ENCODE measurements around the gene RNF19B. TPM values are rescaled to one million over a fixed set of nuclear protein-coding genes. Genes with fewer than 3 reads are reported as not detected.
"Not testable (repeated sequence)": the region's sequence is repeated elsewhere in the genome, so short reads cannot be mapped to it uniquely, and the experiment has no call there.

RNF19B gene
- total RNA-seq, 1 experiment from 2014 or later, result 18.8 TPM

GRCh38 chr1:32992489-32993323 lies 28.1 kb upstream of the RNF19B start:
- peak; percentile 98 for DNase-seq (ENCODE audit: low read depth)

GRCh38 chr1:32991819-32992488 lies 27.3 kb upstream of the RNF19B start:
- DNase-seq (ENCODE audit: low read depth), result no peak

DNA sequence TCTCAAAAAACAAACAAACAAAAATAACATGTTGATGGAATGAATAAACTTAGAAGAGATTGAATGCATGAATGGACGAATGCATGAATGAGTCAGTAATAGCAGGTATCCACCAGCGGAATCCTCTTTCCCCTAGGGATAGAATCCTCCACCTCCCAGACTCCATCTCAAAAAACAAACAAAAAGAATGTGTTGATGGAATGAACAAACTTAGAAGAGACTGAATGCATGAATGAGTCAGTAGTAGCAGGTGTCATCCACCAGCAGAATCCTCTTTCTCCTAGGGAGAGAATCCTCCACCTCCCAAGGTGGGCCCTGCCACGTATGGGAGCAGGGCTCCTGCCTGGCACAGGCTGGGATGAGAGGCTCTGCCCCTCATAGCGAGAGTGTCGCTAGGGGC lies 26.8 kb upstream of the RNF19B start:
- DNase-seq (ENCODE audit: low read depth), result no peak

DNA sequence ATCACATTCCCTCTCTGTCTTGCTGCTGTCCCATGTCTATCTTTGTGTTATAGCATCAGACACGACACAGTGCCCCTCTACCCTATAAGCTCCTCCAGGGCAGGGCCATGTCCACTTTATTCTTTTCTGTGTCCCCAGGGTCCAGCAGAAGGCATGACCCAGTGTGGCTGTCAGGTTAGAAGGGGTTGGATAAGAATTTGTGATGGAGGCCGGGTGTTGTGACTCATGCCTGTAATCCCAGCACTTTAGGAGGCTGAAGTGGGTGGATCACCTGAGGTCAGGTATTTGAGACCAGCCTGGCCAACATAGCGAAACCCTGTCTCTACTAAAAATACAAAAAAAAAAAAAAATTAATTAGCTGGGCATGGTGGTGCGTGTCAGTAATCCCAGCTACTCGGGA lies 26.3 kb upstream of the RNF19B start:
- no peak for DNase-seq (ENCODE audit: low read depth)

DNA sequence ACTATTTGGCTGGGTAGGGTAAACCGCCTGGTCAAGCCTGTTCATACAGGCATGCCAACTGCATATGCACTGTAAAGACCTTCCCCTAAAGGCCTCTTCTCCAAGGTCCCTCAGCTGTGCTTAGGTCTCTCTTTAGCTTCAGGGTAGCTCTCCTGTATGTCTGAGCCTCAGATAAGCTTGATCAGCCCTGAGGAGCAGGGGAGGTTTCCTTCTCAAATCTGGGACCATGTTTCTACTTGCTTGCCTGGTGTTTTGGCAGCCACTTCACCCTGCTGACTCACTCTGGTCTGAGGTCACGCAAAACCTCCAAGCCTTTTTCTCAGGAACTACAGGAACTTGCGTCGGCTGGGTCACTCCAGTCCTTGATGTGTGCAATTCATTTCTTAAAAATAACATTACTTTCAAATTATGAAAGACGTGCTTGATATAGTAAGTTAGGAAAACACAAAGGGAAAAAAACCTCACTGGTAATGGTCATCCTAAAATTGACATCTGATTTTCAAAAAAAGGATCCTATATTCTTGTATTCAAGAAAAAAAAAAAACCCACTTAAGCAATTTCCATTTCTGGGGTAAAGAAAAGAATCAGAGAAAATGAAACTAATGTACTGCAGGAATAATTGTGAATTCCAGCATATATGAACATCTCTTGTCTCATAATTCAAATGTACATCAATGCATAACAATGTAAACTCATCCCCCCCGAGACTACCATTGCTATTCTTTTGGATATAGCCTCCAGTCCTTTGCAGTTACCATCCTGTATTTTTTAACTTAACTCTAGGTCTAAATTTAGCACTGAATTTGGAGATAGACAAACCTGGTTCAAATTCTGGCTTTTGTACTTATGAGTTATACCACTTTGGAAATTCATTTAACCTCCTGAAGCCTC lies 24.8 kb upstream of the RNF19B start:
- peak; percentile 96 for DNase-seq (ENCODE audit: low read depth)

GRCh38 chr1:32988665-32989064 lies 24.1 kb upstream of the RNF19B start:
- peak; percentile 74 for DNase-seq (ENCODE audit: low read depth)

DNA sequence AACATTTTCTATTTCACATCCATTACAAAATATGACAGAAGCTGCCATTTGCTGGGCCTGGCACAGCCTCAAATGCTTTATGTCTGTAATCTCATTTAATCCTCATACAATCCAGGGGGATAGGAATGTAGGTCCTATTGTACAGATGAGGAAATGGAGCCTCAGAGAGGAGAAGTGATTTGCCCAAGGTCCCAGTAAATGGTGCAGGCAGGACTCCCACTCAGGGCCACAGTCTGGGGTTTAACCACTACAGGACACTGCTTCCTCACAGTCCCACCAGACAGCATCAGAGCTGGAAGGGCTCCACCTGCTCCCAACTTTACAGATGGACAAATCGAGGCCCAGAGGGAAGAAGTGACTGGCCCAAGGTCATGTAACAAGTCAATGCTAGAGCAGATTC lies 20.6 kb upstream of the RNF19B start:
- DNase-seq (ENCODE audit: low read depth), result no peak

- no peak for DNase-seq (ENCODE audit: low read depth)
Observed at GRCh38 chr1:32984455-32985171, 20.0 kb upstream of the RNF19B start.

GRCh38 chr1:32984090-32984454 lies 19.5 kb upstream of the RNF19B start:
- no peak for DNase-seq (ENCODE audit: low read depth)

DNA sequence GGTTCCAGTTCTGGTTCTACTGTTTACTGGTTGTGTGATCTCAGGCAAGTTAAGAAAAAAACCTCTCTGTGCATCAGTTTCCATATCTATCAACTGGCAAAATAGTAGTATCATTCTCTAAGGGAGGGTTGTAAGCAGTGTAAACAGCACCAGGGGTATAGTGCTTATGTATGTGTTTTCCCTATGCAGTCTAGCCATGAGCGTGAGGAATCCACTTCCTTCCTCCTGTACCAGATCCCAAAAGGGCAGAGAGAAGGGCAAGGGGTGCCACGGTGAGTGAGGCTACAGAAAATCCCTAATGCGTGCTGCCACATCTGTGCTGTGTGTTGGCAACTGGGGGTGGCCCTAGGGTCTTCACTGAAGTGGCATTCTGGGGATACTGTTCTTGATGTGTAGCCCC lies 18.4 kb upstream of the RNF19B start:
- DNase-seq (ENCODE audit: low read depth), result no peak

GRCh38 chr1:32981003-32981901 lies 16.6 kb upstream of the RNF19B start:
- DNase-seq (ENCODE audit: low read depth), result peak; percentile 93

- DNase-seq (ENCODE audit: low read depth), result no peak
Observed at GRCh38 chr1:32980080-32980479, 15.5 kb upstream of the RNF19B start.

- DNase-seq (ENCODE audit: low read depth), result no peak
Observed at GRCh38 chr1:32978854-32979253, 14.2 kb upstream of the RNF19B start.

DNA sequence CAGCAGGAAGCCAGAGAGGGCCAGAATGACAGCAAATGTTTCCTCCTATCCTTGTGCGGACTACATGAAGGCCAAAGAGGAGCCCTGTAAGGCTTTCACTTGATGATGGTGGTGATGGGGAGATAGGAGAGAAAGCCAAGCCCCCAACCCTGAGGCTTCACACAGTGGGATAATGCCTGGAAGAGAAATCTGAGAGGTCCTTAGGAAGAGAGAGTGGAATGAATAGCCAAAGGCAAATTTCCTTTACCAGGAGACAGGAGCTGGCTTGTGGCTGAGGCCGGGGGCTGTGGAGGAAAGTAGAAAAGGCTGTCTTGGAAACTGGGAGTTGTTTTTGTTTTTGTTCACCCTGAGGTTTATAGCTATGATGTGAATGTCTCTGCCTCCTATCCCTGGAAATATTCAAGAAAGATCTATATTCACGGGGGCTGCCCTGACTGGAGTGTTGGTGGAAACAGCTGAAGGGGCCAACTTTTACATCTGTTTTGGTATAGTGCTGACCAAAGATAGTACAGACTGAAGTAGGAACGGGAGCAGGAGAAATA lies 13.0 kb upstream of the RNF19B start:
- DNase-seq (ENCODE audit: low read depth), result no peak

DNA sequence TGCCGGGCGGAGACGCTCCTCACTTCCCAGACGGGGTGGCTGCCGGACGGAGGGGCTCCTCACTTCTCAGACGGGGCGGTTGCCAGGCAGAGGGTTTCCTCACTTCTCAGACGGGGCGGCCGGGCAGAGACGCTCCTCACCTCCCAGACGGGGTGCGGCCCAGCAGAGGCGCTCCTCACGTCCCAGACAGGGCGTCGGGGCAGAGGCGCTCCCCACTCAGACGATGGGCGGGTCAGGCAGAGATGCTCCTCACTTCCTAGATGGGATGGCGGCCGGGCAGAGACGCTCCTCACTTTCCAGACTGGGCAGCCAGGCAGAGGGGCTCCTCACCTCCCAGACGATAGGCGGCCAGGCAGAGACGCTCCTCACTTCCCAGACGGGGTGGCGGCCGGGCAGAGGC lies 10.4 kb upstream of the RNF19B start:
- not testable (repeated sequence) for DNase-seq (ENCODE audit: low read depth)

DNA sequence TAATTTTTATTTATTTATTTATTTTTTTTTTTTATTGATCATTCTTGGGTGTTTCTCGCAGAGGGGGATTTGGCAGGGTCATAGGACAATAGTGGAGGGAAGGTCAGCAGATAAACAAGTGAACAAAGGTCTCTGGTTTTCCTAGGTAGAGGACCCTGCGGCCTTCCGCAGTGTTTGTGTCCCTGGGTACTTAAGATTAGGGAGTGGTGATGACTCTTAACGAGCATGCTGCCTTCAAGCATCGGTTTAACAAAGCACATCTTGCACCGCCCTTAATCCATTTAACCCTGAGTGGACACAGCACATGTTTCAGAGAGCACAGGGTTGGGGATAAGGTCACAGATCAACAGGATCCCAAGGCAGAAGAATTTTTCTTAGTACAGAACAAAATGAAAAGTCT lies 8.8 kb upstream of the RNF19B start:
- DNase-seq (ENCODE audit: low read depth), result not testable (repeated sequence)

- peak; percentile 67 for DNase-seq (ENCODE audit: low read depth)
Observed at GRCh38 chr1:32972814-32973428, 8.3 kb upstream of the RNF19B start.

DNA sequence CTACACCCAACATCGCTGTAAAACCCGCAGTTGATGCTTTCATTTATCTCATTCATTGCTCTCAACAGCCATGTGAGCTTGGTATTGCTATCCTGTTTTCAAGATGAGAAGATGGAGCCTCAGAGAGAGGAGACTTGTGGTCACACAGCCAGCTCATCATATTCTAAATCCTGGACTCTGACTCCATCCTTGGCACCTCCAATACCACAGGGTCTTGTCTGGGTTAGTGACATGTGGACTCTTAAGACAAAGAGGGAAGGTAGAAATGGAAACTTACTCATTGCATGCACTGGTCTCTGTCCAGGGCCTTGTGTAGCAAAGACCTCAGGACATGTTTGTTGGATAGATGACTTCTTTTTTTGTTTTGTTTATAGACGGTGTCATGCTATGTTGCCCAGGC lies 7.0 kb upstream of the RNF19B start:
- no peak for DNase-seq (ENCODE audit: low read depth)

DNA sequence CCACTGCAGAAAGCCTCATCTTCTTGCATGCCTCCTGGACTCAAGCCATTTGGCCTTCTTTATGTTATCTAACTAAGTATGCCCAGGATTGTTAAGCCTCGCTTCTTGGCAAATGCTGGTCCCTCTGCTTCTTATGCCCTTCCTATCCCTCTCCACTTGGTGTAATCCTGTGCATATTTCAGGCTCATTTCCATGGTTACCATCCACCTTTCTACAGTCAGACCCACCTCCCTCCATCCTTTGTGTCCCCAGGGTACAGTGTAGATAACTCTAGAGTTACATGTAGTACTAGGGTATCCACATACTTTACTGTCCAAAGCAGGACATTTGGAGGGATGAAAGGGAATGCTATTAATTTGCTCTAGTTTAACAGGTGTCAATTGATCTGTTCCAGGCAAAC lies 6.5 kb upstream of the RNF19B start:
- DNase-seq (ENCODE audit: low read depth), result no peak

DNA sequence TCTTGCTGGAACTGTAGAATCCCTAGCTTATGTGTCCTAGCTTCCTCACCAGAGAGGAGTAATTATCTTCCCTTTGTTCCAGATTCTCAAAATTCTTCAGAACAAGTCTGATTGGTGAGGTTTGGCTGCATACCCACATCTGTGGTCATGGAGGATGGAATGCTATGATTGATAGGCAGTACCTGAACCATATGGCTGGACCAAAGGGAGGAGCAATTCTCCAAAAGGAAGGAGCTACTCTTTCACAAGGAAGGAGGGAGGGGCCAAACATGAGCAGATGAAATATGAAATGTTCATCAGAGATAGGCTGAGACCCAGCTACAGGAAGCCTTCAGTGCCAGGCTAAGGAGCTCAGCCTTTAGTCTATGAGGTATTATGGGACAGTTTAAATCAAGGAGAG lies 5.0 kb upstream of the RNF19B start:
- DNase-seq (ENCODE audit: low read depth), result peak; percentile 54

All from Daoy (cell line).